ENCODE data around the gene E2F7.

Gene E2F7

GRCh38 chr12:76976777-76977382 lies 88.5 kb downstream of the E2F7 start:
- TF ChIP-seq, protein P1, sequence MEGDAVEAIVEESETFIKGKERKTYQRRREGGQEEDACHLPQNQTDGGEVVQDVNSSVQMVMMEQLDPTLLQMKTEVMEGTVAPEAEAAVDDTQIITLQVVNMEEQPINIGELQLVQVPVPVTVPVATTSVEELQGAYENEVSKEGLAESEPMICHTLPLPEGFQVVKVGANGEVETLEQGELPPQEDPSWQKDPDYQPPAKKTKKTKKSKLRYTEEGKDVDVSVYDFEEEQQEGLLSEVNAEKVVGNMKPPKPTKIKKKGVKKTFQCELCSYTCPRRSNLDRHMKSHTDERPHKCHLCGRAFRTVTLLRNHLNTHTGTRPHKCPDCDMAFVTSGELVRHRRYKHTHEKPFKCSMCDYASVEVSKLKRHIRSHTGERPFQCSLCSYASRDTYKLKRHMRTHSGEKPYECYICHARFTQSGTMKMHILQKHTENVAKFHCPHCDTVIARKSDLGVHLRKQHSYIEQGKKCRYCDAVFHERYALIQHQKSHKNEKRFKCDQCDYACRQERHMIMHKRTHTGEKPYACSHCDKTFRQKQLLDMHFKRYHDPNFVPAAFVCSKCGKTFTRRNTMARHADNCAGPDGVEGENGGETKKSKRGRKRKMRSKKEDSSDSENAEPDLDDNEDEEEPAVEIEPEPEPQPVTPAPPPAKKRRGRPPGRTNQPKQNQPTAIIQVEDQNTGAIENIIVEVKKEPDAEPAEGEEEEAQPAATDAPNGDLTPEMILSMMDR (IDR thresholded peaks at IDR 0.05; ENCODE audit: low read depth, low read length, missing control alignments), result no peak
- no peak for DNase-seq (ENCODE audit: low read depth)
- no peak overlapping the region for H3K4me3 ChIP-seq (ENCODE audit: low read depth, low read length)
